ENCODE measurements around the gene LUZP2. TPM values are rescaled to one million over a fixed set of nuclear protein-coding genes. Genes with fewer than 3 reads are reported as not detected.
A peak's percentile ranks its signal among the peaks of the same experiment; 100 is the strongest.

Gene LUZP2
- total RNA-seq, 1 donor from 2014 or later: 30.3 TPM

GRCh38 chr11:24709928-24710565 lies 213.2 kb downstream of the LUZP2 start:
- no peak for DNase-seq (ENCODE audit: low spot score)

GRCh38 chr11:24714601-24715000 lies 217.7 kb downstream of the LUZP2 start:
- DNase-seq (ENCODE audit: low spot score): no peak

DNA sequence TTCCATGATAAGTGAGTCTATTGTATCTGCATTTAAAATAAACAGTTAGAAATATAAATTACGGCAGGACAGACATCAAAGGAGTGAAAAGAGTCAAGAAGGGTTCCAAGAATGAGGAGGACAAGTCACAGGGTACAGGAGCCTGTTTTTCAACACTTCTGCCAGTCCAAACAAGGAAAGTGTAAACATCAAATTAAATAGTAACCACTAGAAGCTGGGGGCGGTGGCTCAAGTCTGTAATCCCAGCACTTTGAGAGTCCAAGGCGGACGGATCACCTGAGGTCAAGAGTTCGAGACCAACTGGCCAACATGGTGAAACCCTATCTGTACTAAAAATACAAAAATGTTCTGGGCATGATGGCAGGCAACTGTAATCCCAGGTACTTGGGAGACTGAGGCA lies 219.6 kb downstream of the LUZP2 start:
- no peak for DNase-seq (ENCODE audit: low spot score)

GRCh38 chr11:24723231-24723630 lies 226.4 kb downstream of the LUZP2 start:
- no peak for DNase-seq (ENCODE audit: low spot score)

DNA sequence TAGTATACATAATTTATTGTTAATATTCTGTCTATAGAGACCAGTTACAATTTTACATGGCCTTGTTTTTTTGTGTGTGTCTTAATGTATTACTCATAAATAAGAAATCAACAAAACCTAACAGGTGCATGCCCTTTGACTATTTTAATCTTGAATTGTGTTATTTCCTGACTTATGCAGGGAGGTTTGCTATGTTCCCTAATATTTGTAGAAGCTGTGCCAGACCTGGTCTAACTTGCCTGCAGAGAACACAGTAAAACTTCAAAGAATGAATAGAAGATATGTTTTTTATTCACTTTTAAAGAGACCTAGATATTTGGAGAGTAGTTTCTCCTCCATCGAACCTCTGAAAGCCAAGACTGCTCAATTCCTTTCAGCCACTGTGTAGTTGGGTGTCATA lies 234.7 kb downstream of the LUZP2 start:
- DNase-seq (ENCODE audit: low spot score): no peak

- no peak for DNase-seq (ENCODE audit: low spot score)
Measured at GRCh38 chr11:24734742-24735237, 237.9 kb downstream of the LUZP2 start.

DNA sequence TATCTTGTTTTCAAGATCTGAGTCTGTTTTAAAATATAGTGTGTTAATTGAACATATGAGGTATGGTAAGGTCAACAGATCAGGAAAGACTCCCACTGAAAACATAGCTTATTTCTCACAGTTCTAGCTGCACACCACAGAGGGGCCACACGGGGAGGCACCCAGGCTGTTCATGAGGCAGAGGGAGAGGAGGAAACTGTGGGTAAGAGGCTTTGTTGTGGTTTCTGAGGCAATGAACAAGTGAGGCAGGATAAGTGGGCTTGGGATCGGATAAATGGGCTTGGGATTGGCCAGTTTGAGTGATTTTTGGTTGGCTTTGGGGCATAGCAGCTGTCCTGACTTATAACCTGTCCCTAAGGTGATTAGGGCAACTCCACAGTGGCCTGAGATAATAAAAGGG lies 242.1 kb downstream of the LUZP2 start:
- no peak for DNase-seq (ENCODE audit: low spot score)

DNA sequence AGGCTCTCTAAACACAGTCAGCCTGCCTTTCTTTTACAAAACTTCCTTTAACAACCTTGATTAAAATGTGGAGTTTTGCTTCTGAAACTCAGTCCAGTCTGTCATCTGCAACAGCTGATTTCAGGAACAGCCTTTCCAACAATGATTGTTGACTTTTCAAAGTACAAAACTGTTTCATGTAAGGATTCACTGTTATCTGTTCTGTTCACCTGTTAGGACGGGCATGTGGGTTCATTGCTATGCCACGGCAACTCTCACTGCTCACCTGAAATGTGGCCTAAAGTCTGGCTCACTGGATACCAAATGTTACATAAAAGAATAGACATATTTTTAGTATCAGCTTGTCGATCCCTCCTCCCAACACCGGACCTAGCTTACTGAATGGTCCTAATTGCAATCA lies 242.8 kb downstream of the LUZP2 start:
- no peak for DNase-seq (ENCODE audit: low spot score)

- no peak for DNase-seq (ENCODE audit: low spot score)
Measured at GRCh38 chr11:24747275-24748251, 250.7 kb downstream of the LUZP2 start.

- DNase-seq (ENCODE audit: low spot score): no peak
Measured at GRCh38 chr11:24748261-24748660, 251.4 kb downstream of the LUZP2 start.

- DNase-seq (ENCODE audit: low spot score): no peak
Measured at GRCh38 chr11:24754406-24754805, 257.6 kb downstream of the LUZP2 start.

GRCh38 chr11:24755260-24755839 lies 258.5 kb downstream of the LUZP2 start:
- DNase-seq (ENCODE audit: low spot score): peak; percentile 19

DNA sequence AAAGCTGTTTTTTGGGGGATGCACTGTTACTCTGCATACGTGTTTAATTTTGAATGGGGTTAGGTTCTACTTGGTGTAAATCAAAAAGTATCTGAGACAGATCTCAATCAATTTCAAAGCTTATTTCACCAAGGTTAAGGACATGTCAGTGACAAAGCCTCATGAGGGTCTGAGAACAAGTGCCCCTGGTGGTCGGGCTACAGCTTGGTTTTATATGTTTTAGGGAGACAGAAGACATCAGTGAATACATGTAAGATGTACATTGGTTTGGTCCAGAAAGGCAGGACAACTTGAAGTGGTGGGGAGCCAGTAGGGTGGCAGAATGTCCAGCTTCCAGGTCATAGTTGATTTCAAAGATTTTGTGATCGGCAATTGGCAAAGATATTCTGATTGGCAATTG lies 262.9 kb downstream of the LUZP2 start:
- DNase-seq (ENCODE audit: low spot score): no peak

GRCh38 chr11:24760681-24761080 lies 263.8 kb downstream of the LUZP2 start:
- DNase-seq (ENCODE audit: low spot score): no peak

DNA sequence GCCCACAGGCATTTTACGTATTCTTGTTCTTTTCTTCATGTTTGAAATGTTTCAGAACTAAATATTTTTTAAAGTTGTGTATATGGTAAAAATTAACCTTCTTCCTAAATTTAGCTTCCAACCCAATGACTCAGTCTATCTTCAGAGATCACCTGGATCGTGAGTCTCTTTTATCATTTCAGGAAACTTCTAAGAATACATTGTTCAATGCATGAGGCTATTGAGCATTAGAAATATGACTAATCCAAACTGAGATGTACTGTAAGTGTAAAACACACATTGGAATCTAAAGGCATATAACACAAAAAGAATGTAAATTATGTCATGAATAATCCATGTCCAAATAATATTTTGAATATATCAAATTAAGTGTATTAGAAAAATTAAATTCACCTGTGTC lies 265.2 kb downstream of the LUZP2 start:
- no peak for DNase-seq (ENCODE audit: low spot score)

- DNase-seq (ENCODE audit: low spot score): no peak
Measured at GRCh38 chr11:24767411-24767810, 270.6 kb downstream of the LUZP2 start.

DNA sequence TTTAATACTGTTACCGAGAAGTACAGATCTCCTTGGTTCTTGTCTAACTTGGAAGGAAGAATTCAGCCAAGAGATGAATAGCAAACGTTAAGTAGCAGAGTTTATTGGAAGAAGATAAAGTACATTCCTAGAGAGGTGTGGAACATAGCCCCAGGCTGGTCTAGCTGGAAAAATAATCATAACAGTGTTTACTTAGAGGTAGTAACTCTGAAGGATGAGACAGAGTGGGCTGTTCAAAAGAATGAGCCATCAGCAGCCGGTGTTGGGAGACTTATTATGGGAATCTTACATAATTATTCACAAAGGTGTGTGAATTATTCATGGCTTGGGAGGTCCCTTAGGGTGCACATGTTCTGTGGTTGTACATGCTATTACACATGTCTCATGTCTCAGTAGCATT lies 276.5 kb downstream of the LUZP2 start:
- DNase-seq (ENCODE audit: low spot score): no peak

- no peak for DNase-seq (ENCODE audit: low spot score)
Measured at GRCh38 chr11:24779791-24780190, 282.9 kb downstream of the LUZP2 start.

DNA sequence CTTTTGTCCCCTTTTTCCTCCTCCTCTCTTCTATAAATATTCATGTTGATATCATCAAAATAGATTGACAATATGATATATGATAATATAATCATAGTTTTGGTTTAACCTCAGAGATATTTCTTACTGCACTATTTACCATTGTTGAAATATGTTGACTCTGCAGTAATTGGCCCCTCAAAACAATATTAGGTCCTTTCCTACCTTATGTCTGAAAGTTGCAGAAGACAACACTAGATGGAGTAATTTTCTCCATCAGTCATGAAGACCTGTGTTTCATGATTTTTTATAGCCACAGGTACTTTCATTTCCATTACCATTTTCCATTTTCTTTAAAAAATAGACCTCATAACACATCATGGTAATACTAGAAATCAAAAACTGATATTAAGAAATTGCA lies 284.4 kb downstream of the LUZP2 start:
- DNase-seq (ENCODE audit: low spot score): no peak

DNA sequence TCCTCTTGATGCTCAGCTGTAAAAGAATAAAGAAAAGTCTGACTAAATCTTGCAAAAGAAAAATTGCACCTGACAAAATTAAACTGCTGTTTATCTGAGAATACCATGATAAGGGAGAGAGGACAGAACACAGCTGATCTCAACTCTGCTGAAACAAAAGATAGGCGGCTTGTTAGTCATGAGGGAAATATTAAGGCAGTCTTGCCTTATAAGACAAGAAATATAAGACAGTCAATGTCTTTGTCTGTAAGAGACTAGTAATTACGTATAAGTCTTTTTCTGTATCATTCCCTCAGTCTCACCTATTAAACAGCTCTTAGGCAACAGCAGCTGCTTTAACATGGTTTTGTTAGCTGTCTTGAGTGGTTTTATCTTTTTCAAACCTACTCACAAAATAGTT lies 296.6 kb downstream of the LUZP2 start:
- DNase-seq (ENCODE audit: low spot score): peak; percentile 43

- DNase-seq (ENCODE audit: low spot score): no peak
Measured at GRCh38 chr11:24794064-24794463, 297.2 kb downstream of the LUZP2 start.

- DNase-seq (ENCODE audit: low spot score): peak; percentile 54
Measured at GRCh38 chr11:24805671-24806070, 308.8 kb downstream of the LUZP2 start.
